WTC11 (cell line): Measurements from ENCODE around the gene EGR1. TPM values are rescaled to one million over a fixed set of nuclear protein-coding genes. Genes with fewer than 3 reads are reported as not detected.

Experiments used
- ATAC-seq: fragments of 200-7000 bp; cut with Tn5 transposase; 2 replicates; pipeline ENCODE4 v1.10.0; 2021; ENCODE audit warnings: mild to moderate bottlenecking, moderate library complexity
- CTCF ChIA-PET: fragments of 300-600 bp; sonication (Branson Sonifier 250); formaldehyde crosslinking; loops from one replicate; lab custom pipeline; 2021; ENCODE audit warnings: antibody characterized with exemption; lab: Charles Lee
- POLR2A ChIA-PET: fragments of 350-600 bp; sonication (Branson Sonifier 250); formaldehyde crosslinking; loops from one replicate; lab custom pipeline; 2021; ENCODE audit warnings: antibody characterized with exemption; lab: Charles Lee
- DNase-seq: peaks from one replicate; pipeline ENCODE4 v3.0.0; 2021; ENCODE audit warnings: low spot score
- H3K27ac Mint-ChIP-seq: 2 replicates; pipeline ENCODE4 v1.8.0; 2021; ENCODE audit warnings: mixed read lengths
- H3K27me3 Mint-ChIP-seq: 2 replicates; pipeline ENCODE4 v1.8.0; 2021; ENCODE audit warnings: low read depth, mild to moderate bottlenecking, moderate library complexity, mixed read lengths
- H3K36me3 Mint-ChIP-seq: 2 replicates; pipeline ENCODE4 v1.8.0; 2021; ENCODE audit warnings: mixed read lengths
- H3K4me1 Mint-ChIP-seq: 2 replicates; pipeline ENCODE4 v1.8.0; 2022; ENCODE audit warnings: mixed read lengths
- H3K4me3 Mint-ChIP-seq: 2 replicates; pipeline ENCODE4 v1.8.0; 2021; ENCODE audit warnings: mild to moderate bottlenecking, moderate library complexity, mixed read lengths
- H3K9me3 Mint-ChIP-seq: 2 replicates; pipeline ENCODE4 v1.8.0; 2021; ENCODE audit warnings: mixed read lengths
- CREM ChIP-seq: sonication (generic); formaldehyde crosslinking; IDR thresholded peaks from 2 replicates; pipeline ENCODE4 v1.8.1; 2022; ENCODE audit warnings: mild to moderate bottlenecking, missing genetic modification reagents, moderate library complexity
- E2F1 ChIP-seq: sonication (generic); formaldehyde crosslinking; IDR thresholded peaks from 2 replicates; pipeline ENCODE4 v1.8.0; 2022; ENCODE audit warnings: mild to moderate bottlenecking, missing genetic modification reagents
- ELF4 ChIP-seq: sonication (generic); formaldehyde crosslinking; IDR thresholded peaks from 2 replicates; pipeline ENCODE4 v1.8.1; 2022; ENCODE audit warnings: low read depth, mild to moderate bottlenecking, moderate library complexity, missing genetic modification reagents
- ETV6 ChIP-seq: sonication (generic); formaldehyde crosslinking; IDR thresholded peaks from 2 replicates; pipeline ENCODE4 v1.8.1; 2022; ENCODE audit warnings: mild to moderate bottlenecking, missing genetic modification reagents
- FOXJ3 ChIP-seq: sonication (generic); formaldehyde crosslinking; IDR thresholded peaks from 2 replicates; pipeline ENCODE4 v1.9.0; 2021; ENCODE audit warnings: missing genetic modification reagents, mild to moderate bottlenecking, borderline replicate concordance
- GABPB1 ChIP-seq: sonication (generic); formaldehyde crosslinking; IDR thresholded peaks from 2 replicates; pipeline ENCODE4 v1.8.1; 2023; ENCODE audit warnings: mild to moderate bottlenecking, missing genetic modification reagents
- HMGXB4 ChIP-seq: sonication (generic); formaldehyde crosslinking; IDR thresholded peaks from 2 replicates; pipeline ENCODE4 v1.8.1; 2023; ENCODE audit warnings: mild to moderate bottlenecking, moderate library complexity, missing genetic modification reagents
- IRF2 ChIP-seq: sonication (generic); formaldehyde crosslinking; IDR thresholded peaks from 2 replicates; pipeline ENCODE4 v1.8.0; 2022; ENCODE audit warnings: low read depth, missing genetic modification reagents, borderline replicate concordance
- MXD4 ChIP-seq: fragments of 250-450 bp; sonication (Bioruptor Pico); IDR thresholded peaks from 2 replicates; pipeline ENCODE4 v1.8.0; 2021; ENCODE audit warnings: mild to moderate bottlenecking, moderate library complexity, borderline replicate concordance
- NFATC4 ChIP-seq: fragments of 250-450 bp; sonication (Bioruptor Pico); IDR thresholded peaks from 2 replicates; pipeline ENCODE4 v1.9.0; 2021; ENCODE audit warnings: mild to moderate bottlenecking
- NFYB ChIP-seq: sonication (generic); formaldehyde crosslinking; conservative IDR thresholded peaks from 2 replicates; pipeline ENCODE4 v1.8.0; 2022; ENCODE audit warnings: low read depth, missing genetic modification reagents
- NR2C2 ChIP-seq: sonication (generic); formaldehyde crosslinking; IDR thresholded peaks from 2 replicates; pipeline ENCODE4 v1.8.0; 2022; ENCODE audit warnings: mild to moderate bottlenecking, missing genetic modification reagents
- SMAD3 ChIP-seq: sonication (generic); formaldehyde crosslinking; IDR thresholded peaks from 2 replicates; pipeline ENCODE4 v1.8.0; 2022; ENCODE audit warnings: missing genetic modification reagents, mild to moderate bottlenecking, borderline replicate concordance
- SOX15 ChIP-seq: fragments of 250-450 bp; sonication (Bioruptor Pico); IDR thresholded peaks from 2 replicates; pipeline ENCODE4 v1.9.0; 2021; ENCODE audit warnings: mild to moderate bottlenecking
- TEAD1 ChIP-seq: sonication (generic); formaldehyde crosslinking; IDR thresholded peaks from 2 replicates; pipeline ENCODE4 v1.8.0; 2022; ENCODE audit warnings: mild to moderate bottlenecking, missing genetic modification reagents
- ZNF138 ChIP-seq: sonication (generic); formaldehyde crosslinking; conservative IDR thresholded peaks from 2 replicates; pipeline ENCODE4 v1.8.1; 2022; ENCODE audit warnings: mild to moderate bottlenecking, moderate library complexity, missing genetic modification reagents
- ZNF232 ChIP-seq: sonication (generic); formaldehyde crosslinking; IDR thresholded peaks from 2 replicates; pipeline ENCODE4 v1.8.0; 2022; ENCODE audit warnings: mild to moderate bottlenecking, missing genetic modification reagents
- ZNF532 ChIP-seq: fragments of 250-450 bp; sonication (Bioruptor Pico); IDR thresholded peaks from 2 replicates; pipeline ENCODE4 v1.9.0; 2021; ENCODE audit warnings: mild to moderate bottlenecking, borderline replicate concordance
- total RNA-seq: library from RNA; stranded (reverse); gene quantifications from 3 replicates; pipeline ENCODE4 v1.2.3, GENCODE V29; 2021
- TF ChIP-seq, protein P1 (sequence below): fragments of 250-450 bp; sonication (Bioruptor Pico); IDR thresholded peaks from 2 replicates; pipeline ENCODE4 v1.9.0; 2021; ENCODE audit warnings: mild to moderate bottlenecking
- TF ChIP-seq, protein P2 (sequence below): fragments of 250-450 bp; sonication (Bioruptor Pico); conservative IDR thresholded peaks from 2 replicates; pipeline ENCODE4 v1.9.0; 2021; ENCODE audit warnings: mild to moderate bottlenecking
- TF ChIP-seq, protein P3 (sequence below): sonication (generic); formaldehyde crosslinking; conservative IDR thresholded peaks from 2 replicates; pipeline ENCODE4 v1.8.1; 2022; ENCODE audit warnings: mild to moderate bottlenecking, missing genetic modification reagents
- TF ChIP-seq, protein P4 (sequence below): sonication (generic); formaldehyde crosslinking; IDR thresholded peaks from 2 replicates; pipeline ENCODE4 v1.8.1; 2023; ENCODE audit warnings: mild to moderate bottlenecking, missing genetic modification reagents, moderate library complexity
- TF ChIP-seq, protein P5 (sequence below): fragments of 250-450 bp; sonication (Bioruptor Pico); IDR thresholded peaks from 2 replicates; pipeline ENCODE4 v1.8.0; 2021; ENCODE audit warnings: mild to moderate bottlenecking

EGR1 gene
- total RNA-seq, 1 experiment from 2014 or later = 15.7 TPM

GRCh38 chr5:138457531-138458275 is 7.6 kb upstream of the EGR1 start:
- Mint-ChIP-seq H3K9me3 (no peaks in the 10 kb centered on the region), H3K36me3 (no peaks in the 10 kb centered on the region), H3K27me3 (no peaks in the 10 kb centered on the region; the same call in 1 of the 2 replicates), H3K27ac (no peak overlapping the region), H3K4me3 (no peak overlapping the region), H3K4me1 (peaks cover 27% of the 10 kb centered on the region)
- CTCF ChIA-PET = interaction anchor here (0.9 to 13.9 kb wide), 3 partner anchors 8 to 105 kb away, joined by 3 to 254 read pairs (median 106); partner anchors contain the start of gene KDM3B
- ATAC-seq = no peak
- TF ChIP-seq NFATC4 = no peak
- no peak for TF ChIP-seq IRF2 (CRISPR knock-in tag)
- no peak for TF ChIP-seq SOX15 (CRISPR knock-in tag)
- no peak for TF ChIP-seq TEAD1 (CRISPR knock-in tag)
- no peak for TF ChIP-seq ELF4 (CRISPR knock-in tag)
- TF ChIP-seq, protein P1, sequence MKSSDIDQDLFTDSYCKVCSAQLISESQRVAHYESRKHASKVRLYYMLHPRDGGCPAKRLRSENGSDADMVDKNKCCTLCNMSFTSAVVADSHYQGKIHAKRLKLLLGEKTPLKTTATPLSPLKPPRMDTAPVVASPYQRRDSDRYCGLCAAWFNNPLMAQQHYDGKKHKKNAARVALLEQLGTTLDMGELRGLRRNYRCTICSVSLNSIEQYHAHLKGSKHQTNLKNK (CRISPR knock-in tag) = no peak
- TF ChIP-seq SMAD3 = no peak
- no peak for TF ChIP-seq FOXJ3
- no peak for TF ChIP-seq ETV6
- TF ChIP-seq, protein P2, sequence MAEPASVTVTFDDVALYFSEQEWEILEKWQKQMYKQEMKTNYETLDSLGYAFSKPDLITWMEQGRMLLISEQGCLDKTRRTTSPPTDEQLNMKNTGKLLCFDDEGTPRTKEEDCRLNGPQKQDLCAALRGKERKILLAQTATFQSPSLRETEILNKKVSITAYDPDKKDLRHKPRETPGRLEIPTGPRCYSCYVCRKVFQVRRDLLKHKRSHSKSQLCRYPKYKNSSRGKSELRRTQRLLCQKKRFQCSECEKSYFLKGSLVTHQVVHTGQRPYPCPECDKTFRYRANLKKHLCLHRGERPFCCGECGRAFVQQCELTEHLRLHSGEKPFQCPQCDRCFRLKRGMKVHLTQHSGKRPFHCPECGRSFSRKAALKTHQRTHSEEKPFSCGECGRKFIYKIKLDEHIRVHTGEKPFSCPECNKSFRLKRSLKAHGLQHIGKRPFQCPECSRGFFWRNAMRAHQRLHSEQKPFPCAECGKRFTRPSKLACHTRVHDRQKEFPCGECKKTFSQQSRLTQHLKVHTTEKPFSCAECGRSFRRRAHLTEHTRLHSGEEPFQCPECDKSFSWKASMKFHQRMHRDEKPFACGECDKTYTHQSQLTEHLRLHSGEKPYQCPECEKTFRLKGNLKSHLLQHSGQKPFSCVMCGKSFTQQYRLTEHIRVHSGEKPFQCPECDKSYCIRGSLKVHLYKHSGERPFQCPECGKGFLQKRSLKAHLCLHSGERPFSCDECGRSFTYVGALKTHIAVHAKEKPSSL (CRISPR knock-in tag) = no peak
- TF ChIP-seq ZNF232 (CRISPR knock-in tag) = no peak
- no peak for TF ChIP-seq E2F1 (CRISPR knock-in tag)
- no peak for TF ChIP-seq MXD4 (CRISPR knock-in tag)
- no peak for TF ChIP-seq NR2C2 (CRISPR knock-in tag)
- TF ChIP-seq, protein P3, sequence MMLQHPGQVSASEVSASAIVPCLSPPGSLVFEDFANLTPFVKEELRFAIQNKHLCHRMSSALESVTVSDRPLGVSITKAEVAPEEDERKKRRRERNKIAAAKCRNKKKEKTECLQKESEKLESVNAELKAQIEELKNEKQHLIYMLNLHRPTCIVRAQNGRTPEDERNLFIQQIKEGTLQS (CRISPR knock-in tag) = no peak
- TF ChIP-seq ZNF532 (CRISPR knock-in tag) = no peak
- no peak for TF ChIP-seq CREM (CRISPR knock-in tag)
- no peak for DNase-seq
- POLR2A ChIA-PET = no interaction called here

DNA sequence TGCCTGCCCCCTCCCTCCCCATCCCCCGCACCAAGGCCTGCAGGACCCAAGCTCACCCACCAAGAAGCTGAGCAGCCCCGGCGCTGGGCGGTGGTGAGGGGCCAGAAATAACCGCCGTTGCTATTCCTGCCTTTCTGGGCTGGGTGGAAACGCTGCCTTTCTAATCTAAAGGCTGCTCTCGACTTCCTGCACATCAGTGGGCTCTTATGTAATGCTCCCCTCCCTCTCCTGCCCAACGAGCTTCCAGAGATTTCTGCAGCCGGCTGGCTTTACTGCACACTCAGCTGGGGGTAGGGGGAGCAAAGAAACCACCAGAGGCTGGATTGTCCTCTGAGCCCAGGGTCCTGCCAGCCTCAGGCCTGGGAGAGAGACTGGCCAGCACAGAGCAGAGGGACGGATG is 6.9 kb upstream of the EGR1 start:
- CTCF ChIA-PET = interaction anchor here (0.9 to 13.9 kb wide), 3 partner anchors 8 to 106 kb away, joined by 3 to 254 read pairs (median 106); partner anchors contain the start of gene KDM3B
- H3K4me3 Mint-ChIP-seq = no peak overlapping the region
- no peak for DNase-seq
- no peaks in the 10 kb centered on the region for H3K9me3 Mint-ChIP-seq
- POLR2A ChIA-PET = no interaction called here
- H3K27ac Mint-ChIP-seq = no peak overlapping the region
- no peaks in the 10 kb centered on the region; the same call in 1 of the 2 replicates for H3K27me3 Mint-ChIP-seq
- ATAC-seq = no peak
- H3K36me3 Mint-ChIP-seq = no peaks in the 10 kb centered on the region
- peaks cover 27% of the 10 kb centered on the region for H3K4me1 Mint-ChIP-seq
- TF ChIP-seq NFYB (no peak), ZNF138 (CRISPR knock-in tag) (no peak), GABPB1 (CRISPR knock-in tag) (no peak), CREM (CRISPR knock-in tag) (no peak), HMGXB4 (CRISPR knock-in tag) (no peak)
- TF ChIP-seq, protein P4, sequence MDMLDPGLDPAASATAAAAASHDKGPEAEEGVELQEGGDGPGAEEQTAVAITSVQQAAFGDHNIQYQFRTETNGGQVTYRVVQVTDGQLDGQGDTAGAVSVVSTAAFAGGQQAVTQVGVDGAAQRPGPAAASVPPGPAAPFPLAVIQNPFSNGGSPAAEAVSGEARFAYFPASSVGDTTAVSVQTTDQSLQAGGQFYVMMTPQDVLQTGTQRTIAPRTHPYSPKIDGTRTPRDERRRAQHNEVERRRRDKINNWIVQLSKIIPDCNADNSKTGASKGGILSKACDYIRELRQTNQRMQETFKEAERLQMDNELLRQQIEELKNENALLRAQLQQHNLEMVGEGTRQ = no peak
- TF ChIP-seq, protein P5, sequence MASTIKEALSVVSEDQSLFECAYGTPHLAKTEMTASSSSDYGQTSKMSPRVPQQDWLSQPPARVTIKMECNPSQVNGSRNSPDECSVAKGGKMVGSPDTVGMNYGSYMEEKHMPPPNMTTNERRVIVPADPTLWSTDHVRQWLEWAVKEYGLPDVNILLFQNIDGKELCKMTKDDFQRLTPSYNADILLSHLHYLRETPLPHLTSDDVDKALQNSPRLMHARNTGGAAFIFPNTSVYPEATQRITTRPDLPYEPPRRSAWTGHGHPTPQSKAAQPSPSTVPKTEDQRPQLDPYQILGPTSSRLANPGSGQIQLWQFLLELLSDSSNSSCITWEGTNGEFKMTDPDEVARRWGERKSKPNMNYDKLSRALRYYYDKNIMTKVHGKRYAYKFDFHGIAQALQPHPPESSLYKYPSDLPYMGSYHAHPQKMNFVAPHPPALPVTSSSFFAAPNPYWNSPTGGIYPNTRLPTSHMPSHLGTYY (CRISPR knock-in tag) = no peak
